ENCODE data around the gene LRP8.

Gene LRP8

GRCh38 chr1:53256511-53257453 lies 71.1 kb downstream of the LRP8 start:
- DNase-seq = no peak

- DNase-seq = no peak
These were observed 72.8 kb downstream of the LRP8 start for GRCh38 chr1:53255031-53255430.

DNA sequence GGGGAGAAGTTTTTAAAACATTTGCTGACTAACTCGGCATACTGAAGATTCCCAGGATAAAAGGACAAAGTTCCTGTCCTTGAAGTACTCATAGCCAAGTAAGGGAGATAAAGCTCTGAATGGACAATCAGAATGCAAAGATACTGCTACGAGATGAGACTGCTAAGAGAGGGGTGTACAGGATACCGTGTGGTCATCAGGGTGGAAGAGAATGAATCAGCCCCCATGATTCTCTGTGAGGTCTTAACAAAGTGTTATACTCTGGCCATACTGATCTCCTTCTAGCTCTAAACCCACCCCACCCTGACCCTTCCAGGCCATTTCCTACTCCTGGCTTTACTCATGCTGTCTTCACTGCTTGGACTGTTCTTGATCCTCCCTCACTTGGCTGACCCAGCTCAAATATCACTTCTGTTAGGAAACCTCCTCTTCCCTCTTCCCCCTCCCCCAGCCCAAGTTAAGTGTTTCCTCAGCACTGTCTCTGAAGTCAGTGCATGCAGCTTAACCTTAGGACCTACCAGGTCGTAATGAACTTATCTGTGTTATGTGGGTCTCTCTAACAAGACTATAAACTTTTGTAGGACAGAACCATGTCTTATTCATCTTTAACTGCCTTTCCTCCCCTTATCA lies 73.7 kb downstream of the LRP8 start:
- DNase-seq = no peak

- no peak for DNase-seq
These were observed 77.5 kb downstream of the LRP8 start for GRCh38 chr1:53250325-53250724.

DNA sequence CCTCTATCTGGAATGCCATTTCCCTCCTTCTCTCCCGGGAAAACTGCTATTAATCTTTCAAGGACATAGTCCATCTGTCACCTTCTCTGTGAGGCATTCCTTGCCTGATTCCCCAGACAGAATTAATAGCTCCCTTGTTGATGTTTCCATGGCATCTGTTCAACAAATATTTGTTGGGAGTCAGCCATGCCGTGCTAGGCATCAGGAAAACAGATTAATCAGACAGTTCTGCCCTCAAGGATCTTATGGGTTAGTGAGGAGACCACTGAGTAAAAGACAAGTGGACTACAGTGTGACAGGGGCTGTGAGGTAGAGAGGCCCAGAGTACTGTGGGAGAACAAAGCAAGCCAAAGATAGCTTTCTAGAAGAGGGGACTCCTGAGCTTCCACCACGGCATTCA lies 78.2 kb downstream of the LRP8 start:
- no peak for DNase-seq

DNA sequence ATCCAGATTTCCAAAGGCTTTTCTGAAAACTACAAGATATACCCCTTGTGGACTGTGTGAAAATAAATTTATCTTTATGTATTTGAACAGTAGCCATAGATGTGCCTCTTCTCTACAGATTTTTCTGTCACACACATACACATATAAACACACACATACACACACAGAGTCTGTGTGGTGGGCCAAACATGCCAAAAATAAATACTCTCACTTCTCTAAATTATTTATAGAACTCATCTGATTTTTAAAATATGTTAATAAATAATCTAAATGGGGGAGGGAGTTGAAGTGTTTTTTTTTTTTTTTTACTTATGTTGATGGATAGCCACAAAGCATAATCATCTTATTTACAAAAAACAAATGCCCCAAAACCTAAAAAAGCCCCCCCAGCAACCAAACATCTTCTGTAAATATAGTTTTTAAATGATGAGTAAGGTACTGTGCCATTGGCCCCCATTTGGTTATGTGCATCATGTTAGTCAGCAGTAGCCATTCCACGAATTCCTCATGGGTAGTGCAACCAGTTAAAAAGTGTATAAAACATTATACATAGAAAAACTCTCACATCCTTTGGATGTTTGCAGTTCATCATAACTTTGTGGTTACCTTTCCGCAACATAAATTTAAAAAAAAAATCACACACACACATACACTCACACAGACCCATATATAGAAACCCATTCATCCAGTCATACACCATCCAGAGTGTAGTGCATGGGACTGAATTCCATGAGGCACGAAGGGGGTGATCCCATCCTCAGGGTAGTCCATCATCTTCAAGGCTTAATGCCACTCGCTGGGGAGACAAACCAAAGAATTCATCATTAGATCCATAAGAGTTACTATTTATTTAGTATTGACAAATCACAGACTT lies 81.4 kb downstream of the LRP8 start:
- no peak for DNase-seq

GRCh38 chr1:53244141-53244540 lies 83.7 kb downstream of the LRP8 start:
- DNase-seq = no peak

DNA sequence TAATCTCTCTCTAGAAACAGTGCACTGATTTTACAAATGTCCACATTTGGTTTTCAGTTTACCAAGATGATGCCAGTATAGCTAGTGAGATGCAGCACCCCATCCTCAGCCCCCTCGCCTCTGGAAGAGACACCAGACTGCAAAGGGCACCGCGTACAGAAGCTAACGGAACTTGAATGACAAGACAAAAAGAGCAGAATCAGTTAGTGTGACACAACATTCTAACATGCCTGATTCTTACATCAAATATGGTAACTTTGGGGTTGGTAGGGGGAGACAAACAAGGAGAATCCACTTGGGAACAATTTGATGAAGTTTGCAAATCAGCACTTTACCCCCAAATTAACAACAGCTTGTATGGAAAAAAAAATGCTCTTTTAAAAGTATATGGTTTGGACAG lies 85.5 kb downstream of the LRP8 start:
- no peak for DNase-seq

- no peak for DNase-seq
These were observed 86.0 kb downstream of the LRP8 start for GRCh38 chr1:53241828-53242227.

- DNase-seq = peak; percentile 92
These were observed 89.4 kb downstream of the LRP8 start, which contains the start of gene MAGOH for GRCh38 chr1:53238197-53239155. MAGOH (minus strand) TSS chr1:53238518; CDS start chr1:53238448, 70 bp downstream.

GRCh38 chr1:53237638-53238037 lies 90.2 kb downstream of the LRP8 start:
- no peak for DNase-seq

DNA sequence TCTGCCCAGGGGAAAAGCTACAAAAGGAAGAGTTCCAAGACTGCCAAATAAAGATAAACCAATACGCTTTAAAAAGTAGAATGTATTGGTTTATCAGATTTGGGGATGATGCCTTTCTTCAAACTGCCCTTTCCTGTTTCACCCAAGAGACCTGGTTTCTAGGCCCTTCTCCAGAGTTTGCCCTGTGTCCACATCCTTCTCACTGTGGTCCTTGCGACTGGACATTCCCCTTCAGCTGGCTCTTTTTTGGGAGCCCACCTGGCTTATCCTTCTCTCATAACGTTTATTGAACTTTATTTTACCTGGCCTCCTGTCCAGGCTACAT lies 106.9 kb downstream of the LRP8 start:
- DNase-seq = no peak

GRCh38 chr1:53220171-53220961 lies 107.5 kb downstream of the LRP8 start, which contains the start of gene CZIB:
CZIB (minus strand) TSS chr1:53220634; CDS start chr1:53220575, 59 bp downstream.
- peak; percentile 88 for DNase-seq

GRCh38 chr1:53219711-53220110 lies 108.2 kb downstream of the LRP8 start:
- no peak for DNase-seq

GRCh38 chr1:53218201-53218600 lies 109.7 kb downstream of the LRP8 start:
- DNase-seq = no peak

- no peak for DNase-seq
These were observed 113.4 kb downstream of the LRP8 start for GRCh38 chr1:53214376-53214940.

DNA sequence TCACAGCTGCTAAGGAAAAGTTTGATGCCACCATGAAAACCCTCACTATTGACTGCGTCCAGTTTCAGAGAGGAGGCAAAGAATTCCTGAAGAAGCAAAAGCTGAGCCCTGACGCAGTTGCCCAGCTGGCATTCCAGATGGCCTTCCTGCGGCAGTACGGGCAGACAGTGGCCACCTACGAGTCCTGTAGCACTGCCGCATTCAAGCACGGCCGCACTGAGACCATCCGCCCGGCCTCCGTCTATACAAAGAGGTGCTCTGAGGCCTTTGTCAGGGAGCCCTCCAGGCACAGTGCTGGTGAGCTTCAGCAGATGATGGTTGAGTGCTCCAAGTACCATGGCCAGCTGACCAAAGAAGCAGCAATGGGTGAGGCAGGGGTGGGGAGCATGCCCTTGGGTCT lies 116.9 kb downstream of the LRP8 start:
- no peak for DNase-seq

GRCh38 chr1:53210352-53210751 lies 117.5 kb downstream of the LRP8 start:
- DNase-seq = no peak

DNA sequence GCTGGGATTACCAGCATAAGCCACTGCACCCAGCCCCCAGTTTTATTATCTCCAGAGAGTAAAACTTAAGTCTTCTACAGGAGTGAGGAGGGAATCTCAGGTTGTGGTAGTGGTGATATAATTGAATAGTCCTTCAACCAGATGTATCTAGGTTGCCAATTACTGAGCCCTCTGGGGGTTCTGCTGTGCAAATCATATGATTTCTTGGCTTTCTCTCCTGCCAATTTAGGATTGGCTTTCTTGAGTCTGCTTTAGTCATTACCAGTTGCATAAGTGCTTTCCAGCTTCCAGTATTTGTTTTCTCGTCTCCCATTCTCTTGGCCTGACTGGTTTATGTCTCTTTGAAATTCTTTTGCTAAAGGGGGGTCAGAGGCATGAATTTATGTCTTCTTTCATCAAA lies 120.1 kb downstream of the LRP8 start:
- no peak for DNase-seq

DNA sequence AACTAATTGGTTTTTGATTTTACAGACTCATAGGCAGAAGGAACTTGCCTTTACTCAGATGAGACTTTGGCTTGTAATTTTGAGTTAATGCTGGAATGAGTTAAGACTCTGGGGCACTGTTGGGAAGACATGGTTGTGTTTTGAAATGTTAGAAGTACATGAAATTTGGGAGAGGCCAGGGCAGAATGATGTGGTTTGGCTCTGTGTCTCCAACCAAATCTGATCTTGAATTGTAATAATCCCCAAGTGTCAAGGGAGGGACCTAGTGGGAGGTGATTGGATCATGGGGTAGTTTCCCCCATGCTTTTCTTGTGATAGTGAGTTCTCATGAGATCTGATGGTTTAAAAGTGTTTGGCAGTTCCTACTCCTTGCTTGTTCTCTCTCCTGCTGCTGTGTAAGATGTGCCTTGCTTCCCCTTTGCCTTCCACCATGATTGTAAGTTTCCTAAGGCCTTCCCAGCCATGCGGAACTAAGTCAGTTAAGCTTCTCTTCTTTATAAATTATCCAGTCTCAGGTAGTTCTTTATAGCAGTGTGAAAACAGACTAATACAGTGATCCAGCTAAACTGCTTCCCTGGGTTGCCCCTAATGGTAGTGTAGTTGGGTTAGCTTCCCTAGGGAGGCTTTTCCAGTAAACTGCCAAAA lies 121.0 kb downstream of the LRP8 start:
- DNase-seq = no peak

Data from T-helper 9 cell (primary cell).